ENCODE measurements around the gene SLC35E3.

The SLC35E3 gene

DNA sequence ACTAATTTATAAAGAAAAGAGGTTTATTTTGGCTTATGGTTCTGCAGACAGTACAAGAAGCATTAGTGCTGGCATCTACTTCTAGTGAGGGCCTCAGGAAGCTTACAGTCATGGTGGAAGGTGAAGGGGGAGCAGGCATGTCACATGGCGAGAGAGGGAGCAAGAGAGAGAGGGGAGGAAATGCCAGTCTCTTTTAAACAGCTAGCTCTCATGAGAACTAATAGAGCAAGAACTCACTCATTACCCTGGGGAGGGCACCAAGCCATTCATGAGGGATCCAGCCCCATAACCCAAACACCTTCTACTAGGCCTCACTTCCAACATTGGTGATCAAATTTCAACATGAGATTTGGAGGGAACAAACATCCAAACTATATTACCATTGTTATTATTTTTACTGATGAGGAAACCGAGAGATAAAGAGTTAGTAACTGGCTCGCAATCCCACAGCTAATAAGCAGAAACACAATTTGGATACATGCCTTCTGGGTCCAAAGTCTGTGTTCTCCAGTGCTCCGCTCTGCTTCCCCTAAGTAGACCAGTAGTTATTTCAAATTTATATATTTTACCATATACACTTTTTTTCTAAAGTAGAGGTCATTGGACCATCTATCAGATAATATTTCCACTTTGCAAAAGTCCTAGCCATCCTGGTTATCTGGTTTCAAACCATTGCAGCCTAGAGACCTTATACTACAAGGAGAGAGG, 9.7 kb downstream of the SLC35E3 start:
- TF ChIP-seq SP1 (IDR thresholded peaks at IDR 0.05): no peak
- no peak for TF ChIP-seq FOXA1 (IDR thresholded peaks at IDR 0.05)
- TF ChIP-seq ARNT (IDR thresholded peaks at IDR 0.05): no peak
- no peak for TF ChIP-seq LEF1 (IDR thresholded peaks at IDR 0.05; ENCODE audit: borderline replicate concordance)
- TF ChIP-seq L3MBTL2 (conservative IDR thresholded peaks at IDR 0.05): no peak
- no peak for TF ChIP-seq BHLHE40 (IDR thresholded peaks at IDR 0.05; ENCODE audit: borderline replicate concordance)
- no peak for TF ChIP-seq SUZ12 (IDR thresholded peaks at IDR 0.05)
- no peak for TF ChIP-seq ELF4 (IDR thresholded peaks at IDR 0.05)
- no peak for TF ChIP-seq HDGF (IDR thresholded peaks at IDR 0.05; ENCODE audit: borderline replicate concordance)
- TF ChIP-seq, protein P1, sequence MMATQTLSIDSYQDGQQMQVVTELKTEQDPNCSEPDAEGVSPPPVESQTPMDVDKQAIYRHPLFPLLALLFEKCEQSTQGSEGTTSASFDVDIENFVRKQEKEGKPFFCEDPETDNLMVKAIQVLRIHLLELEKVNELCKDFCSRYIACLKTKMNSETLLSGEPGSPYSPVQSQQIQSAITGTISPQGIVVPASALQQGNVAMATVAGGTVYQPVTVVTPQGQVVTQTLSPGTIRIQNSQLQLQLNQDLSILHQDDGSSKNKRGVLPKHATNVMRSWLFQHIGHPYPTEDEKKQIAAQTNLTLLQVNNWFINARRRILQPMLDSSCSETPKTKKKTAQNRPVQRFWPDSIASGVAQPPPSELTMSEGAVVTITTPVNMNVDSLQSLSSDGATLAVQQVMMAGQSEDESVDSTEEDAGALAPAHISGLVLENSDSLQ (IDR thresholded peaks at IDR 0.05): no peak
- no peak for TF ChIP-seq FOXM1 (IDR thresholded peaks at IDR 0.05; ENCODE audit: borderline replicate concordance)
- TF ChIP-seq ZNF384 (IDR thresholded peaks at IDR 0.05): no peak
- no peak for TF ChIP-seq FOXK2 (IDR thresholded peaks at IDR 0.05)
- TF ChIP-seq TARDBP (IDR thresholded peaks at IDR 0.05): no peak
- no peak for TF ChIP-seq NFRKB (IDR thresholded peaks at IDR 0.05)
- TF ChIP-seq CTBP1 (IDR thresholded peaks at IDR 0.05; ENCODE audit: borderline replicate concordance): no peak
- DNase-seq (ENCODE audit: extremely low spot score): no peak
- ChIA-PET CTCF (no interaction called here), POLR2A (no interaction called here)

DNA sequence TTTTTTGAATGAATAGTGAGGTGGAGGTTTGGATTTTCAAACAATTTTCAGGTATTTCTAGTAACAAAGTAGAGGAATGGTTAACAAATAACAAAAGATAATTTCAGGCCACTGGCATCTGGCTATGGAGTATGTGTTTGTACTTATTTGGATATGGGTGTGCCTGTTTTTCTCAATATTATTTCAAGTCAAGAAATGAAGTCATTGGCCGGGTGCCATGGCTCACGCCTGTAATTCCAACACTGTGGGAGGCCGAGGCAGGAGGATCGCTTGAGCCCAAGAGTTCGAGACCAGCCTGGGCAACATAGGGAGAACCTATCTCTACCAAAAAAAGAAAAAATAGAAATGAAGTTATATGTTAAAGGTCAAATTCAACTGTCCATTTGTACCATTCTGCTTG, 13.9 kb downstream of the SLC35E3 start:
- DNase-seq (ENCODE audit: extremely low spot score): no peak
- CTCF ChIA-PET: no interaction called here
- TF ChIP-seq BHLHE40 (IDR thresholded peaks at IDR 0.05; ENCODE audit: borderline replicate concordance) (no peak), TARDBP (IDR thresholded peaks at IDR 0.05) (no peak), CTBP1 (IDR thresholded peaks at IDR 0.05; ENCODE audit: borderline replicate concordance) (no peak), ARNT (IDR thresholded peaks at IDR 0.05) (no peak), FOXA1 (IDR thresholded peaks at IDR 0.05) (no peak), HDGF (IDR thresholded peaks at IDR 0.05; ENCODE audit: borderline replicate concordance) (no peak), LEF1 (IDR thresholded peaks at IDR 0.05; ENCODE audit: borderline replicate concordance) (no peak)
- POLR2A ChIA-PET: no interaction called here

DNA sequence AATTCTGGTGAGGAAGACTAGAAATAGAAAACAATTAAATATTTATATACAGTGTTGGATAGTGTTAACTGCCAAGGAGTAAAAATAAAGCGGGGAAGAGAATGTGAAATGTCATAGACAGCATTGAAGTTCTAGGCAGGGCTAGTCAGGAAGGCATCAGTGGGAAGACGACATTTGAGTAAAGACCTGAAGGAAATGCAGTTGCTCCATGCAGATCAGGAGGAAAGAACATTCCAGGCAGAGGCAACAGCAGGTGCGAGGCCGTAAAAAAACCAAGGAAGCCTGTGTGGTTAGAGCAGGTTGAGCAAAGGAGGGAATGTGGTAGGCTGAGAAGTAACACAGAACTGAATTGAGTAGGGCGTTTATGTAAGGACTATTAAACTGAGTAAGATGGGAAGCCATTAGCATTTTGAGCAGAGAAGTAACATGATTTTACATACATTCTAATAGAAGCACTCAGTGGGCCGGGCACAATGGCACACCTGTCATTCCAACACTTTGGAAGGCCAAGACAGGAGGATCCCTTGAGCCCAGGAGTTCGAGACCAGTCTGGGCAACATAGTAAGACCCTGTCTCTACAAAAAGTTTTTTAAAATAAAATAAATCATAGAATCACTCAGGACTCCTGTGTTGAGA, 14.9 kb downstream of the SLC35E3 start:
- TF ChIP-seq FOXK2 (IDR thresholded peaks at IDR 0.05): no peak
- TF ChIP-seq L3MBTL2 (conservative IDR thresholded peaks at IDR 0.05): no peak
- no peak for TF ChIP-seq FOXM1 (IDR thresholded peaks at IDR 0.05; ENCODE audit: borderline replicate concordance)
- TF ChIP-seq TARDBP (IDR thresholded peaks at IDR 0.05): no peak
- no peak for TF ChIP-seq SP1 (IDR thresholded peaks at IDR 0.05)
- TF ChIP-seq SUZ12 (IDR thresholded peaks at IDR 0.05): no peak
- TF ChIP-seq FOXA1 (IDR thresholded peaks at IDR 0.05): no peak
- TF ChIP-seq NFRKB (IDR thresholded peaks at IDR 0.05): no peak
- TF ChIP-seq BHLHE40 (IDR thresholded peaks at IDR 0.05; ENCODE audit: borderline replicate concordance): no peak
- no peak for TF ChIP-seq CTBP1 (IDR thresholded peaks at IDR 0.05; ENCODE audit: borderline replicate concordance)
- TF ChIP-seq ZNF384 (IDR thresholded peaks at IDR 0.05): no peak
- no peak for TF ChIP-seq ELF4 (IDR thresholded peaks at IDR 0.05)
- TF ChIP-seq, protein P1 (IDR thresholded peaks at IDR 0.05): no peak
- no peak for TF ChIP-seq HDGF (IDR thresholded peaks at IDR 0.05; ENCODE audit: borderline replicate concordance)
- no peak for TF ChIP-seq LEF1 (IDR thresholded peaks at IDR 0.05; ENCODE audit: borderline replicate concordance)
- TF ChIP-seq ARNT (IDR thresholded peaks at IDR 0.05): no peak
- no peak for DNase-seq (ENCODE audit: extremely low spot score)
- ChIA-PET POLR2A (no interaction called here), CTCF (no interaction called here)

DNA sequence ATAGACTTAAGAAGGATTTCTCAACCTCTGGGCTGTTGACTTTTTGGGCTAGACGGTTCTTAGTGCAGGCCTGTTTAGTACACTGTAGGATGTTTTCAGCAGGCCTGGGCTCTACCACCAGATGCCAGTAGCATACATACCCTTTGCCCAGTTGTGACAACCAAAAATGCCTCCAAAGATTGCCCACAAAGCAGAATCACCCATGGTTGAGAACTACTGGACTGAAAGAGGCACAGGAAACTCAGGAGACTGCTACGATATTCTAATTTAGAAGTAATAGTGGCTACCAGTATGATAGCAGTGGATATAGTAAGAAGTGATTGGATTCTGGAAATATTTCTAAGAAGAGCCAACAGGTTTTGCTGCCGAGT, 15.5 kb downstream of the SLC35E3 start:
- DNase-seq (ENCODE audit: extremely low spot score): no peak
- TF ChIP-seq FOXA1 (IDR thresholded peaks at IDR 0.05): no peak
- TF ChIP-seq ELF4 (IDR thresholded peaks at IDR 0.05): no peak
- TF ChIP-seq SP1 (IDR thresholded peaks at IDR 0.05): no peak
- no peak for TF ChIP-seq NFRKB (IDR thresholded peaks at IDR 0.05)
- TF ChIP-seq L3MBTL2 (conservative IDR thresholded peaks at IDR 0.05): no peak
- TF ChIP-seq ARNT (IDR thresholded peaks at IDR 0.05): no peak
- TF ChIP-seq, protein P1 (IDR thresholded peaks at IDR 0.05): no peak
- no peak for TF ChIP-seq FOXM1 (IDR thresholded peaks at IDR 0.05; ENCODE audit: borderline replicate concordance)
- TF ChIP-seq LEF1 (IDR thresholded peaks at IDR 0.05; ENCODE audit: borderline replicate concordance): no peak
- no peak for TF ChIP-seq BHLHE40 (IDR thresholded peaks at IDR 0.05; ENCODE audit: borderline replicate concordance)
- no peak for TF ChIP-seq SUZ12 (IDR thresholded peaks at IDR 0.05)
- TF ChIP-seq HDGF (IDR thresholded peaks at IDR 0.05; ENCODE audit: borderline replicate concordance): no peak
- no peak for TF ChIP-seq CTBP1 (IDR thresholded peaks at IDR 0.05; ENCODE audit: borderline replicate concordance)
- no peak for TF ChIP-seq TARDBP (IDR thresholded peaks at IDR 0.05)
- TF ChIP-seq FOXK2 (IDR thresholded peaks at IDR 0.05): no peak
- TF ChIP-seq ZNF384 (IDR thresholded peaks at IDR 0.05): no peak
- ChIA-PET POLR2A (no interaction called here), CTCF (no interaction called here)

DNA sequence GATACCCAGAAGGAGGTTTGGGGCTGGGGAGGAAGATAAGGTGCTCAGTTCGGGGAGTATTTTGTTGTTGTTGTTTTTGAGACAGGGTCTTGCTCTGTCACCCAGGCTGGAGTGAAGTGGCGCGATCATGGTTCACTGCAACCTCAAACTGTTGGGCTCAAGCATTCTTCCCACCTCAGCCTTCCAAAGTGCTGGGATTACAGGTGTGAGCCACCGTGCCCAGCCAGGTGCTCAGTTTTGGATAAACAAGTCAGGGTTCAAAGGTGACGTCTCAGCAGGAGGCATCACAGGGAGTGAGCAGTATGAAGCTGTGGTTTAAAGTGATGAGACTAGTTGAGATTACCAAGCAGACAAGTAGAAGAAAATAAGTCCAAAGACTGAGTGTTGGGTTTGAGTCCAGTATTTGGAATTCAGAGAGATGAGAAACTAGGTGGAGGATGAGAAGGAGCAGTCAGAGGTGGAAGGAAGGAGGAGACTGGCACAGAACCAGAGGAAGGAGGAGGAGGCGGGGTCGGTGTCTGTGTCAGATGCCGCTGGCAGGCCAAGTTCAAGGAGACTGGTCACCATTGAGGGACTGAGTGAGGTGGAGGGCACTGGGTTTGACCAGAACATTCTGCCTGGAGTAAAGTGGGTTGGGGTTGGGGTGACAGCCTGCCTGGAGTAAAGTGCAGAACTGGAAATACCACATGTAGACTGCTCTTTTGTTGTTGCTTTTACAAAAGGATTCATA, 16.1 kb downstream of the SLC35E3 start:
- POLR2A ChIA-PET: no interaction called here
- CTCF ChIA-PET: no interaction called here
- TF ChIP-seq LEF1 (IDR thresholded peaks at IDR 0.05; ENCODE audit: borderline replicate concordance) (no peak), CTBP1 (IDR thresholded peaks at IDR 0.05; ENCODE audit: borderline replicate concordance) (no peak), BHLHE40 (IDR thresholded peaks at IDR 0.05; ENCODE audit: borderline replicate concordance) (no peak), SUZ12 (IDR thresholded peaks at IDR 0.05) (no peak), L3MBTL2 (conservative IDR thresholded peaks at IDR 0.05) (no peak), FOXA1 (IDR thresholded peaks at IDR 0.05) (no peak), ZNF384 (IDR thresholded peaks at IDR 0.05) (no peak), FOXM1 (IDR thresholded peaks at IDR 0.05; ENCODE audit: borderline replicate concordance) (no peak), ELF4 (IDR thresholded peaks at IDR 0.05) (no peak), NFRKB (IDR thresholded peaks at IDR 0.05) (no peak), TARDBP (IDR thresholded peaks at IDR 0.05) (no peak), HDGF (IDR thresholded peaks at IDR 0.05; ENCODE audit: borderline replicate concordance) (no peak)
- DNase-seq (ENCODE audit: extremely low spot score): no peak

Data from HEK293T (cell line).